Endothelial cell of umbilical vein (primary cell): ENCODE data around the gene EPB41L4B. TPM values are rescaled to one million over a fixed set of nuclear protein-coding genes. Genes with fewer than 3 reads are reported as not detected.

Experiments used
- BruUV-seq: library from RNA; stranded (reverse); fragments of 400-500 nt; replicated peaks from 2 replicates; lab custom pipeline; 2021; lab: Mats Ljungman, UMichigan
- CTCF ChIA-PET: fragments of 300-600, 350-600 bp; sonication (Branson Sonifier 250); formaldehyde crosslinking; loops from one replicate; lab custom pipeline; 2021; ENCODE audit warnings: antibody characterized with exemption, inconsistent platforms; lab: Charles Lee
- POLR2A ChIA-PET: fragments of 300-600, 350-600 bp; sonication (Branson Sonifier 250); formaldehyde crosslinking; loops from one replicate; lab custom pipeline; 2021; ENCODE audit warnings: antibody characterized with exemption, inconsistent platforms; lab: Charles Lee
- DNase-seq: peaks from one replicate; pipeline ENCODE4 v3.0.0-alpha.2; 2011; ENCODE audit warnings: low read depth, low spot score
- FAIRE-seq: peaks from 2 replicates; lab custom pipeline; 2011; peaks lifted over from hg19 to GRCh38; lab: Jason Lieb, UNC
- H2AFZ ChIP-seq: 2 replicates; pipeline ENCODE4 v1.6.0; 2012; ENCODE audit warnings: low read depth, low read length, control low read depth, inconsistent platforms
- H3K27ac ChIP-seq: 2 replicates; pipeline ENCODE4 v1.5.1; 2011; ENCODE audit warnings: low read depth, mild to moderate bottlenecking, control low read depth, low read length, moderate library complexity; ENCODE audit not compliant: insufficient read depth
- H3K27me3 ChIP-seq, 2 experiments: 2 replicates each; pipeline versions ENCODE4 v1.6.0 to v1.6.1; 2011; ENCODE audit warnings: low read length in 2 of 2, mixed read lengths in 1 of 2; ENCODE audit not compliant: control insufficient read depth in 2 of 2, insufficient read depth in 2 of 2
- H3K36me3 ChIP-seq, 2 experiments: 2 replicates in 1 of 2; 3 replicates in 1 of 2; pipeline ENCODE4 v1.5.1; 2011; ENCODE audit warnings: low read length in 2 of 2, mild to moderate bottlenecking in 1 of 2, moderate library complexity in 1 of 2; ENCODE audit not compliant: control insufficient read depth in 2 of 2, insufficient read depth in 2 of 2; ENCODE audit errors: extremely low read depth in 1 of 2
- H3K4me1 ChIP-seq: 3 replicates; pipeline ENCODE4 v1.5.1; 2011; ENCODE audit warnings: mild to moderate bottlenecking, low read length; ENCODE audit not compliant: control insufficient read depth, insufficient read depth; ENCODE audit errors: extremely low read depth
- H3K4me2 ChIP-seq: 2 replicates; pipeline ENCODE4 v1.6.1; 2011; ENCODE audit warnings: low read length, control low read depth, mixed read lengths; ENCODE audit not compliant: insufficient read depth
- H3K4me3 ChIP-seq, 3 experiments: fragments of 200-600 bp in 1 of 3; sonication (generic), shearing (Covaris generic) in 1 of 3; replicated peaks in 1 of 3; 2 replicates each; pipeline ENCODE4 v1.5.1; 2011 to 2016; ENCODE audit warnings: control low read depth in 3 of 3, low read length in 3 of 3, mild to moderate bottlenecking in 2 of 3, inconsistent platforms in 1 of 3, low read depth in 1 of 3, moderate library complexity in 1 of 3; ENCODE audit not compliant: insufficient read depth in 1 of 3
- H3K79me2 ChIP-seq: 2 replicates; pipeline ENCODE4 v1.6.0; 2012; ENCODE audit warnings: low read length, inconsistent platforms; ENCODE audit not compliant: control insufficient read depth, insufficient read depth
- H3K9ac ChIP-seq: replicated peaks from 2 replicates; pipeline ENCODE3; 2011; ENCODE audit warnings: low read length, control low read depth; ENCODE audit not compliant: insufficient read depth; ENCODE audit errors: extremely low read depth
- H3K9me1 ChIP-seq: replicated peaks from 3 replicates; pipeline ENCODE4 v1.6.0; 2011; ENCODE audit warnings: mild to moderate bottlenecking, low read length; ENCODE audit not compliant: control insufficient read depth, insufficient read depth; ENCODE audit errors: extremely low read depth
- H3K9me3 ChIP-seq: replicated peaks from 2 replicates; pipeline ENCODE4 v1.5.1; 2012; ENCODE audit warnings: low read length, inconsistent platforms; ENCODE audit not compliant: control insufficient read depth, insufficient read depth
- H4K20me1 ChIP-seq: replicated peaks from 2 replicates; pipeline ENCODE3; 2011; ENCODE audit warnings: mild to moderate bottlenecking, low read length; ENCODE audit not compliant: control insufficient read depth, insufficient read depth; ENCODE audit errors: extremely low read depth
- EZH2 ChIP-seq: IDR thresholded peaks from 2 replicates; pipeline ENCODE4 v1.6.1; 2012; ENCODE audit warnings: borderline replicate concordance, low read depth, mild to moderate bottlenecking, moderate library complexity, low read length, inconsistent platforms; ENCODE audit not compliant: severe bottlenecking
- FOS ChIP-seq: IDR thresholded peaks from 2 replicates; pipeline ENCODE4 v1.6.1; 2011; ENCODE audit warnings: mild to moderate bottlenecking, low read length, moderate library complexity, borderline replicate concordance; ENCODE audit not compliant: insufficient read depth
- GATA2 ChIP-seq: IDR thresholded peaks from 2 replicates; pipeline ENCODE4 v1.7.0; 2011; ENCODE audit warnings: low read depth, mild to moderate bottlenecking, moderate library complexity, mixed read lengths, low read length; ENCODE audit not compliant: insufficient read length, insufficient read depth
- JUN ChIP-seq: IDR thresholded peaks from 2 replicates; pipeline ENCODE4 v1.6.1; 2011; ENCODE audit warnings: borderline replicate concordance, low read depth; ENCODE audit not compliant: insufficient read length, insufficient read depth
- MAX ChIP-seq: IDR thresholded peaks from 2 replicates; pipeline ENCODE4 v1.6.1; 2011; ENCODE audit not compliant: insufficient read depth, insufficient read length
- MYC ChIP-seq: IDR thresholded peaks from one replicate; pipeline ENCODE4 v1.6.1; 2011; ENCODE audit warnings: mild to moderate bottlenecking, low read depth, low read length
- POLR2A ChIP-seq: IDR thresholded peaks from 2 replicates; pipeline ENCODE4 v1.6.1; 2012; ENCODE audit warnings: low read depth, mild to moderate bottlenecking, control low read depth, low read length
- POLR2AphosphoS5 ChIP-seq: IDR thresholded peaks from 2 replicates; pipeline ENCODE4 v1.6.1; 2012; ENCODE audit warnings: low read depth, mild to moderate bottlenecking, control low read depth, low read length, moderate library complexity; ENCODE audit not compliant: insufficient read depth
- dilution Hi-C: fragments of 300-500 bp; cut with MboI; formaldehyde crosslinking; loops from one replicate; pipeline ENCODE4 v1.15.0; 2019; ENCODE audit warnings: low sequenced_read_pairs; ENCODE audit not compliant: extremely low pct_ligation_motif_present
- intact Hi-C: fragments of 100-400 bp; cut with micrococcal nuclease; formaldehyde crosslinking; loops from one replicate; pipeline ENCODE4 v1.10.0; 2022
- polyA plus RNA-seq, 4 experiments: library from polyadenylated mRNA; depleted of rRNA in 3 of 4; stranded (reverse) in 3 of 4; unstranded in 1 of 4; fragments of >200 nt; gene quantifications; 2 replicates each; pipeline versions ENCODE4 v1.2.1 to v1.2.3, GENCODE V29; 2011 to 2012; ENCODE audit warnings: missing spikeins in 1 of 4
- small RNA-seq: library from RNA; depleted of rRNA; stranded (forward); fragments of <200 nt; gene quantifications from one replicate; pipeline ENCODE3, GENCODE V24; 2012; ENCODE audit warnings: low replicate concordance, low read depth; ENCODE audit not compliant: insufficient read depth, insufficient read length
- total RNA-seq: library from RNA; stranded (reverse); gene quantifications from 2 replicates; pipeline ENCODE4 v1.2.3, GENCODE V29; 2021
- TF ChIP-seq, protein P1 (sequence below), 2 donors: IDR thresholded peaks; 1 replicate in 1 of 2; 2 replicates in 1 of 2; pipeline ENCODE4 v1.5.1; 2011; ENCODE audit warnings: low read length in 2 of 2, mild to moderate bottlenecking in 2 of 2, moderate library complexity in 2 of 2, control low read depth in 1 of 2, inconsistent platforms in 1 of 2, low read depth in 1 of 2; ENCODE audit not compliant: insufficient read depth in 1 of 2; ENCODE audit errors: extremely low read depth in 1 of 2

Gene EPB41L4B
- total and polyA plus RNA-seq, 2 donors (not counting 3 experiments of a cell fraction or from before 2014, with no cell fraction given) = 0.10 to 0.15 TPM

- H3K36me3 ChIP-seq = no peaks in the 10 kb centered on the region
- H3K27ac ChIP-seq = no peak overlapping the region
- no peaks in the 10 kb centered on the region for H3K9me1 ChIP-seq
- no peak overlapping the region for H3K9ac ChIP-seq
- CTCF ChIA-PET = interaction anchor here (1.4 kb wide), 1 partner anchor 10 kb away, joined by 3 read pairs; no protein-coding TSS in a partner anchor
- POLR2A ChIA-PET = no interaction called here
- dilution Hi-C loops = no loop called here
- intact Hi-C loops = no loop called here
- FAIRE-seq (no peak), DNase-seq (no peak)
- no peak overlapping the region for H3K4me3 ChIP-seq
- no peak for TF ChIP-seq POLR2A
- no peak for TF ChIP-seq MAX
- TF ChIP-seq FOS = no peak
- TF ChIP-seq MYC = no peak
- TF ChIP-seq POLR2AphosphoS5 = no peak
- no peak for TF ChIP-seq EZH2
- TF ChIP-seq, protein P1, sequence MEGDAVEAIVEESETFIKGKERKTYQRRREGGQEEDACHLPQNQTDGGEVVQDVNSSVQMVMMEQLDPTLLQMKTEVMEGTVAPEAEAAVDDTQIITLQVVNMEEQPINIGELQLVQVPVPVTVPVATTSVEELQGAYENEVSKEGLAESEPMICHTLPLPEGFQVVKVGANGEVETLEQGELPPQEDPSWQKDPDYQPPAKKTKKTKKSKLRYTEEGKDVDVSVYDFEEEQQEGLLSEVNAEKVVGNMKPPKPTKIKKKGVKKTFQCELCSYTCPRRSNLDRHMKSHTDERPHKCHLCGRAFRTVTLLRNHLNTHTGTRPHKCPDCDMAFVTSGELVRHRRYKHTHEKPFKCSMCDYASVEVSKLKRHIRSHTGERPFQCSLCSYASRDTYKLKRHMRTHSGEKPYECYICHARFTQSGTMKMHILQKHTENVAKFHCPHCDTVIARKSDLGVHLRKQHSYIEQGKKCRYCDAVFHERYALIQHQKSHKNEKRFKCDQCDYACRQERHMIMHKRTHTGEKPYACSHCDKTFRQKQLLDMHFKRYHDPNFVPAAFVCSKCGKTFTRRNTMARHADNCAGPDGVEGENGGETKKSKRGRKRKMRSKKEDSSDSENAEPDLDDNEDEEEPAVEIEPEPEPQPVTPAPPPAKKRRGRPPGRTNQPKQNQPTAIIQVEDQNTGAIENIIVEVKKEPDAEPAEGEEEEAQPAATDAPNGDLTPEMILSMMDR (IDR thresholded peaks at IDR 0.05; ENCODE audit: extremely low read depth in 1 of 2, insufficient read depth in 1 of 2, low read depth in 1 of 2, low read length in 2 of 2) = no peak
- no peak for TF ChIP-seq GATA2
- TF ChIP-seq JUN = no peak
- no peak overlapping the region for H2AFZ ChIP-seq
- H3K4me1 ChIP-seq = peaks cover 12% of the 10 kb centered on the region
- no peak overlapping the region for H3K4me2 ChIP-seq
- no peaks in the 10 kb centered on the region for H3K27me3 ChIP-seq
- H4K20me1 ChIP-seq = no peaks in the 10 kb centered on the region
- no peaks in the 10 kb centered on the region for H3K9me3 ChIP-seq
- BruUV-seq = no TSS peak
- H3K79me2 ChIP-seq = peaks cover 17% of the 10 kb centered on the region
Observed at GRCh38 chr9:109122726-109123621, 197.9 kb downstream of the EPB41L4B start.

Small RNA genes within 50 kb of the gene (small RNA-seq; reads per million reads assigned to genes)
- gene RF00019 (not detected), gene RNU6-984P (not detected)

Other genes starting within 250 kb of the EPB41L4B start
- 39.4 and 44.2 TPM in 2 replicates for gene TMEM245, start 201.1 kb downstream of the EPB41L4B start, total RNA-seq
- gene TMEM245, start 201.1 kb downstream of the EPB41L4B start, polyA plus RNA-seq = 41.7 and 48.0 TPM in 2 replicates
- 0.05 TPM in 1 of 2 replicates, not detected in the other for gene FRRS1L, start 153.8 kb downstream of the EPB41L4B start, total RNA-seq
- gene FRRS1L, start 153.8 kb downstream of the EPB41L4B start, polyA plus RNA-seq = not detected in 2 replicates
- gene PTPN3, start 177.2 kb upstream of the EPB41L4B start, total RNA-seq = not detected in 2 replicates
- gene PTPN3, start 177.2 kb upstream of the EPB41L4B start, polyA plus RNA-seq = 0.01 and 0.03 TPM in 2 replicates